GM19099 (cell line): ENCODE data around the gene ILKAP.

Experiments
- POLR2A ChIP-seq: IDR thresholded peaks from 3 replicates; pipeline ENCODE4 v1.6.1; 2011; ENCODE audit warnings: low read depth; ENCODE audit not compliant: insufficient read length; ENCODE audit errors: extremely low read depth

ILKAP gene

DNA sequence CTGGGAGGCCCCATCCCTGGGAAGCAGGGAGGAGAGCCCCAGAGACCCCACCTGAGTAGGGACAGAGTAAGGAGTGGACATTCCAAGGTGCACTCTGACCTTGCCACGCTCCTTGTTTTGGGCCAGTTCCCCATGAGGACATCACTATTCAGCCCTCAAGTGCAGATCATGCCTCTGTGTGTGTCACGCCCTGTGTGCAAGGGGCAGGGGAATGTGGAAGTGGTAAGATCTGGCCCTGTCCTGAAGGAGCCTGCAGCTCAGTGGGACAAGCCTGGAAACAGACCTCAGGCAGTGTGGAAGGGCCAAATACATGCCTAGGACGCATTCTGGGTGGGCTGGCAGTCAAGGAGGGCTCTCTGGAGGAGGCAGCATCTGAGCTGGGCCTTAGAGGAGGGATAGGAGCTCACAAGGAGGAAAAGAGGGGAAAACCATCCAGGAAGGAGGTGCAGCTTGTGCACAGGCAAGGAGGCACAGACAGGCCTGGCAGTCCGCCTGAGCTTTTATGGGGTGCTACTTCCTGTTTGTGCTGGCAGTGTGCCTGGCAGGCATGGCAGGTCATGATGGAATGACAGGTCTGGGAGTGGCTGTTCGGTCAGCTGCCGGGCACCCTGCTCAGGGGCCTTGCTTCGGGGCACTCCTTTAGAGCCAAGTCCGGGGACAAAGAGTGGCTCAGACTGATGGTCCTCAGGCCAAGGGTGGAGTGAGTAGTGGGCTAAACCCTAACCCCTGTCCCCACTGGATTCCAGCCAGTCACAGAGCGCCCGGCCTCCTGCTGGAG is 61.8 kb downstream of the ILKAP start:
- TF ChIP-seq POLR2A, result no peak

- no peak for TF ChIP-seq POLR2A
Observed at GRCh38 chr2:238140721-238141540, 62.6 kb downstream of the ILKAP start.

DNA sequence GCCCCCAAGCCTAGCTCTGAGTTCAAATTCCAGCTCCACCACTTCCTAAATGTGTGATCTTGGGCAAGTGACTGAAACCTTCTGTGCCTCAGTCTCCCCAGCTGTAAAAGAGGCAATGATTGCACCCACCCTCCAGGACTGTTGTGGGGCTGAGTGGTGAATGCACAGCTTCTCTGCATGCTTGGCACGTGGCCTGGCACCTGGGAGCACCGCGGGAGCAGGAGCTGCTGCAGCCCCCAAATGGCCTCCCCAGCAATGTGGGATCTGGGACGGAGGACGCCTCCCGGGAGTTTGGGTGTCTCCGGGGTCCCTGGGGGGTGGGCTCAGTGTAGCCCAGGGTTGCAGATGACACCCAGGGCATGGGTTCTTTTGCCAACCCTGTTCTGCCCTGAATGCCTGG is 63.5 kb downstream of the ILKAP start:
- TF ChIP-seq POLR2A, result no peak

DNA sequence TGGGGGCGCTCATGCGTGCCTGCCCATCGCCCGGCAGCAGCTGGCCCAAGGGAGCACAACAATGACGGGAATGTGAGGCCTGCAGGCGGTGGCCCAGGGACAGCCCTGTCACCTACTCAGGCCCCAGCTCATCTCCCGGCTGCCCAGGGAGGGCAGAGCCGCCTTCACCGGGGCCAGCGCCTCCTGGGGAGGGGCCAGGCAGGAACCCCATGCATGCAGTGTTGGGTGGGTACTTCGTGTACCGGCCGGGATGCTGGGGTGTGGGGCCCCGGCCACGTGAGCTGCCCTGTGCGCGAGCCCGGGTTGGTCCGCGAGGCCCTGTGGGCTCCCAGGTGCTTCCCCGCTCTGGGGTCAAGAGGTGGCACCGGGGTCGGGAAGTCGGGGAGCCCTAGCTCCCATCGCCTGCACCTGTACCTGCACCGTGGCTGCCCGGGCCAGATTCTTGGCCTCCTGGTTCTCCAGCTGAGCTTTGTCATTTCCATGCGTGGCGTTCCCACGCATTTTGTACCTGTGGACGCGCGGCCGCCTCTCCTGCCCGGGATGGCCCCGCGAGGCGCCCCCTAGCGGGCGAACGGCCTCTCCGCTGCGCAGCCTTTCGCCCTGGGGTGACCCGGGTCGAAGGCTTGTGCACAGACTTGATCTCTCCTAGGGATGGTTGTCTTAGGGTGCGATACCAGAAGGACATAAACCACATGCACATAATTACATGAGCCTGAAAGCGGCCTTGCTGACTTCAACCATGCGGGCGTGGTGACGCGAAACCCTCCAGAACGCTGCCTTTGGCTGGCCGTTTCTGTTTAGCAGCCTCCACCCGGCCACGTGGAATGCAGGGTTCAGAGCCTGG is 64.1 kb downstream of the ILKAP start:
- TF ChIP-seq POLR2A, result no peak

DNA sequence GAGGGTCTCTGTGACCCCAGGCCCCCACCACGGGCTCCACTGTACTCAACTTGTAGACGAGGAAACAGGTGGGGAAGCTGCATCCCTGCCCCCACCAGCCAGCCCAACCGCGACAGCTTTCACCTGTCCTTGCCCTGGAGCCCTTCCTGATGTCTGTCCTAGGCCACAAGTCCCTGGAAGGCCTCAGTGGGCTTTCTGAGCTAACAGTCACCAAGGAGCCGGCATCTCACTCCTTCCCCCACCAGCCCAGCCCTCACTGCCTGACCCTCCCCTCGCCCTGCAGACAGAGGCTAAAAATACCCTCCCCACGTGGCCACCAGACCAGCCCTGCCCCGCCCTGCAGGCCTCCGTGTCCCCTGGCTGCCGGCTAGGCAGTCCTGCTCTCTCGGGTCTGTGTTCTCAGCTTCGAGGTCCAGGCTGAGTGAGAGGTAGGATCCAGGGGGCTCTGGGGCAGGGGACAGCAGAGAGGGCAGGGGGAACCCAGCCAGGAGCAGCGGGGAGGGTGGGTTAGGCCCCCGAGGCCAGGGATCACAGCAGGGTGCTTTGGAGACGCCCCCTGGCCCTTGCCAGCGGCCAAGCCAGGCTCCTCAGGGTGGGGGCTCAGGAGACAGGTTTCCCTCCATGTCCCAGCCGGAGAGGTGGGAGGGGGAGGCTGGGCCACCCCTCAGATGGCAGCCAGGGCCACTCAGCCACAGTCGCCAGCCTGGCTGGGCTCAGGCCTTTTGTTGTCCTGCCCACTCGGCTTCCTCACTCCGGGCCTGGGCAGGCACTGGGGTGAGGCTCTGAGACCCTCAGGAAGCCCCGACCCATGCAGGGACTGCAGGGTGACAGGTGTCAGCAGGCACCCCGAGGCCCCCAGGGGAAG is 64.9 kb downstream of the ILKAP start, which contains the start of gene KLHL30:
TSS of gene KLHL30 (plus strand) at position 338 of the 865 bp plus-strand sequence. CDS start 2,087 bp downstream, outside the sequence.
- no peak for TF ChIP-seq POLR2A

DNA sequence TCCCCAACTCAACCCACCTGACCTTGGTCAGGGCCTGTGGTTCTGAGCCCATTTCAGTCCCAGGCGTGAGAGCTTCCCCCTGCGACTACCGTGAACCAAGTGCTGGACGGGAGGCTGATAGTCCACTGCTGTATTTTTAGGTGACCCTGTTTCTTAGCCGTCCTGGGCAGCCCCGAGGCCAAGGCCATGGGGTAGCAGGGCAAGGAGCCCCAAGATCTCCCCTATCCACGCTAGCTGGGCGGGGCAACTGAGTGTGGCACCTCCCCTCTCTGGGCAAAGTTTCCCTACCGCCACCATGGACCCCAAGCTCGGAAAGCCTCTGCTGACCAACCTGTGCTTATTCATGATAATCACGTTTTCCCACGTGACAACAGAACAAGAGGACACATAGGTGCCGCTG is 65.6 kb downstream of the ILKAP start:
- TF ChIP-seq POLR2A, result no peak

- no peak for TF ChIP-seq POLR2A
Observed at GRCh38 chr2:238136820-238137537, 66.5 kb downstream of the ILKAP start.

DNA sequence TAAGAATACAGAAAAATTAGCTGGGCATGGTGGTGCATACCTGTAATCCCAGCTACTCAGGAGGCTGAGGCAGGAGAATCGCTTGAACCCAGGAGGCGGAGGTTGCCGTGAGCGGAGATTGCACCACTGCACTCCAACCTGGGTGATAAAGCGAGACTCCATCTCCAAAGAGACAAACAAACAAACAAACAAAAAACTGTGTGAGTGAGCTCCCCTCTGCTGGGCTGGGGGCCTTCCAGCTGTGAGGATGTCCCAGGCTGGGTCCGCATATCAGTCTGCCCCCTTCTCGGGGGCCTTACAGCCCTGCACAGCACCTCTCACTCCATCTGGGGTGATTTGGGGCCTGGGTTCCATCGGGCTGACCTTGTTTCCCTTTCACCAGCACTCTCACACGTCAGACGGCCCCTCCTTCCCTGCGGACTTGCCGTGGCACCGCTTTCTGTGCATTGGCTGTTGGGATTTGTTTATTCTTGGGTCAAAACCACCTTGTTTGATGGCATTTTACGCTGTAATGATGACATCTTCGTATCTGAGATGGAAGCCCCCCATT is 67.8 kb downstream of the ILKAP start:
- no peak for TF ChIP-seq POLR2A

DNA sequence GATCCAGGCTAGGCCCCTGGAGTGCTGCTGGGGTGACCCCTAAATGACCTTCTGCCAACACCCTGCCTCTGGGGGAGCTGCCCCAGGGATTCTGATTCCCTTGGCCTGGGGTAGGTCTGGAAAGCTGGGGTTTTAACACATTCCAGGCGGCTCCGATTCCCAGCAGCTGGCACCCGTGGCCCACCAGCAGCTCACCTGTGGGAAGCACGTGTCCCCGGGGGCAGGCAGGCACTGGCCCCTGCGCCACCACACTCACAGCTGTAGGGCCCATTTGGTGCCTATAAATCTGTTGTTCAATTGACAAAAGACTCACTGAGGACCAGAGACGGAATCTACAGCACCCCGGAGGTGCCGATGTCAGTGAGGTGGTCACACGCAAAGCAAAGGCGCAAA is 69.1 kb downstream of the ILKAP start:
- TF ChIP-seq POLR2A, result no peak

DNA sequence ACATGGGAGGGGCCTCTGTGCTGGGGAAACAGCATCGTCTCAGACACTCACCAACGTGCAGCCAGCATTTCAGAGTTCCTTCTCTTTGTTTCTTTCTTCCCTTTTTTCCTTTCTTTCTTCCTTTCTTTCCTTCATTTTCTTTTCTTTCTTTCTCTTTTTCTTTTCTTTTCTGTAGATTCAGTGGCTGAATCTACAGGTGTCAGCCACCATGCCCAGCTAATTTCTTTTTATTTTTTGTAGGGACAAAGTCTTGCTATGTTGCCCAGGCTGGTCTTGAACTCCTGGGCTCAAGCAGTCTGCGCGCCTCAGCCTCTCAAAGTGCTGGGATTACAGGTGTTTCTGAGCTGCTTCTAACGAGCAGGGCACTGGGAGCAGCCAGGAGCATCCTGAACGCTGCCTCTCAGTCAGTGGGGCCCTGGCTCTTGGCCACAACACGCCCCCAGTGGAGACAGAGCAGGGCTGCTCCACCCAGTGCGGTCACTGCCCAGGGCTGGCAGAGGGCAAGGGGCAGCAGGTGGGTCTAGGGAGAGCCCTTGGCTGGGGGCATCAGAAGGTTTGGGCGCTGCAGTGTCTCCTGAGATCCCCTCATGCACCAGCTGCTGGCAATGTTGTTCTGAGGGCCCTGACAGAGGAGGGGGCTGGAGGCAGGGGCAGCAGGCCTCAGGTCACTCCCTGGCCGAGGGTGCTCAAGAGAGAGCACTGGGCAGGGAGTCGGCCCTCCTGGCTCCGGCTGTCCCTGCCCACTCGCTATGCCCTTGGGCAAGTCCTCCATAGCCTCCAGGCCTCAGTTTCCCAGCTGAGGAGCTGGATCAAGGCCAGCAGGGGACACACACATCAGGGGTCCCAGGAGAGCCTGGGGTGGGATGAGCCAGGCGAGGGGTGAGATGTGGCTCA is 69.7 kb downstream of the ILKAP start:
- no peak for TF ChIP-seq POLR2A

GRCh38 chr2:238132463-238133450 is 70.7 kb downstream of the ILKAP start:
- no peak for TF ChIP-seq POLR2A
